ENCODE results near the gene PPARD. TPM values are rescaled to one million over a fixed set of nuclear protein-coding genes. Genes with fewer than 3 reads are reported as not detected.

Gene PPARD
- polyA plus RNA-seq, 4 donors, result 7.8 to 29.4 (median 13.8) TPM

DNA sequence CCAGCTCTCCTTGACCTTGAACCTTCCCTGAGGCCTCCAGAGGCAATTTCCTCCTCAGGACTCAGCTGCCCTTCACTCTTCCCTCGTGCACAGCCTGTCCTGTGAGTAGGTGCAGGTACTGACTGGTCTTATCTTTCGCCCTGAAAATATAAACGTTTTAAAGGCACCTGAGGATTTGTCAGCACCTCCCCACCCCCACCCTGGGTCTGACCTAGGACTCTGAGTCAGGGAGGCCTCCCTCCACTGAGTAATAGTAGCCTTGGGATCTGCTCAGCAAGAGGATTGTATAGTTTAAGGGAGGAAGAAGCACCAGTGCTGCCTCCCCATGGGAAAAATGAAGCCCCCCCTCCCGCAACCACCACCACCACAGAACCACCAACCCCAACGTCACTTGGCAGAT lies 54.6 kb downstream of the PPARD start:
- peaks cover 3 to 24% (median 21%) of the 10 kb centered on the region in 3 donors for H3K4me1 ChIP-seq (ENCODE audit: control insufficient read depth in 3 of 3, insufficient read depth in 2 of 3, low read depth in 1 of 3, low read length in 2 of 3)
- no peak overlapping the region for H3K4me3 ChIP-seq (ENCODE audit: low read depth in 1 of 3, low read length in 3 of 3)
- no peaks in the 10 kb centered on the region for H3K27me3 ChIP-seq (ENCODE audit: control insufficient read depth in 3 of 3, insufficient read depth in 3 of 3, low read length in 3 of 3)
- WGBS, 3 donors, result 44 to 73% (median 59%) methylated on average over 5 of the region's 5 CpGs
- peak overlapping the region in 1 of 3 donors; percentile 79 for H3K27ac ChIP-seq (ENCODE audit: low read depth in 1 of 3, low read length in 2 of 3)
- no peak for FAIRE-seq
- H3K36me3 ChIP-seq (ENCODE audit: control insufficient read depth in 3 of 3, insufficient read depth in 2 of 3, low read depth in 1 of 3, low read length in 3 of 3), result peaks cover 0 to 23% (median 0%) of the 10 kb centered on the region in 3 donors
- peak; percentile 75 to 88 for DNase-seq
- H3K9me3 ChIP-seq (ENCODE audit: control insufficient read depth in 2 of 2, insufficient read depth in 1 of 2, low read depth in 1 of 2, low read length in 1 of 2), result no peaks in the 10 kb centered on the region

DNA sequence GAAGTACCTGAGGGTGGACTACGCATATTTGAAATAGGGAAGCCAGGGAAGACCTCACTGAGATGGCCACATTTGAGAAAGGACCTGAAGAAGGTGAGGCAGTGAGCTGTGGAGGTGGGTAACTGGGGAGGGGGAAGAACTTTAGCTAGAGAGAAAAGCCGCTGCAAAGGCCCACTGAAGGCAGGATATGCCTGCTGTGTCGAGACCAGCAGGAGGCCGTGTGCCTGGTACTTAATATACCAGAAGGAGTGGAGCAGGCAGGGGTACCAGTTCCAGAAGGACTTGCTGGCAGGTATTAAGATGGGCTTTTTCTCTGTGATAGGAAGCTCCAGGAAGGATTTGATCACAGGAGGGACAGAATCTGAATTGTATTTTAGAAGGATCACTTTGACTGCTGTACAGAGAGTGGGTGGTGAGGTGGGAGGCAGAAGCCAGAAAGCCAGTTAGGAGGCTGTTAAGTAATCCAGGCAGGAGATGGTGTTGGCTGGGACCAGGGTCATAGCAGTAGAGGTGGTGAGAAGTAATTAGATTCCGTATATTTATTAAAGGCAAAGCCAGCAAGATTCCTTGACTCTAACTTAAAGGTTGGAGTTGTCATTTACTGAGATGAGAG lies 55.6 kb downstream of the PPARD start:
- DNase-seq (no peak), FAIRE-seq (no peak)
- Histone ChIP-seq H3K27me3 (ENCODE audit: control insufficient read depth in 3 of 3, insufficient read depth in 3 of 3, low read length in 3 of 3) (no peaks in the 10 kb centered on the region), H3K9me3 (ENCODE audit: control insufficient read depth in 2 of 2, insufficient read depth in 1 of 2, low read depth in 1 of 2, low read length in 1 of 2) (no peaks in the 10 kb centered on the region), H3K4me1 (ENCODE audit: control insufficient read depth in 3 of 3, insufficient read depth in 2 of 3, low read depth in 1 of 3, low read length in 2 of 3) (peaks cover 3 to 30% (median 25%) of the 10 kb centered on the region in 3 donors), H3K27ac (ENCODE audit: low read depth in 1 of 3, low read length in 2 of 3) (peak overlapping the region in 1 of 3 donors; percentile 79), H3K36me3 (ENCODE audit: control insufficient read depth in 3 of 3, insufficient read depth in 2 of 3, low read depth in 1 of 3, low read length in 3 of 3) (peaks cover 0 to 20% (median 0%) of the 10 kb centered on the region in 3 donors), H3K4me3 (ENCODE audit: low read depth in 1 of 3, low read length in 3 of 3) (no peak overlapping the region)
- 94 to 95% (median 95%) methylated on average over 5 of the region's 5 CpGs for WGBS, 3 donors

DNA sequence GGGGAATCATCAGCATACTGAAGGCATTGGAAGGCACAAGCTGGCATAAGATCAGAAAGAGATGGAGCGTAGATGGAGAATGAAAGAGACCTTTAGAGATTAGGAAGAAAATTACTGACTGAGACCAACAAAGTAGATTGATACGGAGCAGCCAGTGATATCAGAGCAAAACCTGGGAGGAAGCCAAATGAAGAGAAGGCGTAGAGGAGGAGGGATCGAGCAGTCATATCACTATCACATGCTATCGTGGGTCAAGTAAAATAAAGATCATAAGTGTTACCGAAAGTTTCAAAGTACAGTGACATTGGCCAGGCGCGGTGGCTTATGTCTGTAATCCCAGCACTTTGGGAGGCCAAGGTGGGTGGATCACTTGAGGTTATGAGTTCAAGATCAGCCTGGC lies 56.2 kb downstream of the PPARD start:
- no peaks in the 10 kb centered on the region for H3K9me3 ChIP-seq (ENCODE audit: control insufficient read depth in 2 of 2, insufficient read depth in 1 of 2, low read depth in 1 of 2, low read length in 1 of 2)
- DNase-seq (peak in 1 of 2 donors; percentile 86), FAIRE-seq (no peak)
- peaks cover under 1 to 32% (median 25%) of the 10 kb centered on the region in 3 donors for H3K4me1 ChIP-seq (ENCODE audit: control insufficient read depth in 3 of 3, insufficient read depth in 2 of 3, low read depth in 1 of 3, low read length in 2 of 3)
- H3K27ac ChIP-seq (ENCODE audit: low read depth in 1 of 3, low read length in 2 of 3), result peak overlapping the region in 1 of 3 donors; percentile 79
- H3K36me3 ChIP-seq (ENCODE audit: control insufficient read depth in 3 of 3, insufficient read depth in 2 of 3, low read depth in 1 of 3, low read length in 3 of 3), result peaks cover 0 to 19% (median 0%) of the 10 kb centered on the region in 3 donors
- H3K4me3 ChIP-seq (ENCODE audit: low read depth in 1 of 3, low read length in 3 of 3), result no peak overlapping the region
- no peaks in the 10 kb centered on the region for H3K27me3 ChIP-seq (ENCODE audit: control insufficient read depth in 3 of 3, insufficient read depth in 3 of 3, low read length in 3 of 3)
- WGBS, 3 donors, result 25 to 75% (median 56%) methylated on average over 8 of the region's 8 CpGs

DNA sequence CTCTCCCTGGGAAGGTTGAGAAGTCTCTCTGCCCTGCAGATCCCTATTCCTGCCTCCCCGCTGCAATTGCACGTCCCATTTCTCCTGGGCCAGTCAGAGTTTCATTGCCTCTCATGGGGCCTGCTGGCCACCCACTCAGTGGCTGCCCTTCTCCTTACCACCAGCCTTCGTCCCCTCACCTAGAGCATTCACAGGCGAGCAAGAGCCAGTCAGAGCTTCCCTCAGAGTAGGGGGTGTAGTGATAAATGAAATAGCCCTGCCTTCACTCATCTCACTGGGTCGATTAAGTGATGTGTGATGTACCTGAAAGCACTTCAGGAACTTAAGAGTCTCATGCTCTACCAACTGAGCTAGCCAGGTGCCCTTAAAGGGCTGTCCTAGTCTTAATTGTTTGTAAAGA lies 57.8 kb downstream of the PPARD start:
- no peak overlapping the region for H3K27ac ChIP-seq (ENCODE audit: low read depth in 1 of 3, low read length in 2 of 3)
- H3K36me3 ChIP-seq (ENCODE audit: control insufficient read depth in 3 of 3, insufficient read depth in 2 of 3, low read depth in 1 of 3, low read length in 3 of 3), result peaks cover 0 to 24% (median 0%) of the 10 kb centered on the region in 3 donors
- H3K4me1 ChIP-seq (ENCODE audit: control insufficient read depth in 3 of 3, insufficient read depth in 2 of 3, low read depth in 1 of 3, low read length in 2 of 3), result peaks cover 0 to 32% (median 25%) of the 10 kb centered on the region in 3 donors
- H3K9me3 ChIP-seq (ENCODE audit: control insufficient read depth in 2 of 2, insufficient read depth in 1 of 2, low read depth in 1 of 2, low read length in 1 of 2), result no peaks in the 10 kb centered on the region
- 92 to 98% (median 96%) methylated on average over 5 of the region's 5 CpGs for WGBS, 3 donors
- FAIRE-seq (no peak), DNase-seq (no peak)
- H3K4me3 ChIP-seq (ENCODE audit: low read depth in 1 of 3, low read length in 3 of 3), result no peak overlapping the region
- H3K27me3 ChIP-seq (ENCODE audit: control insufficient read depth in 3 of 3, insufficient read depth in 3 of 3, low read length in 3 of 3), result no peaks in the 10 kb centered on the region

DNA sequence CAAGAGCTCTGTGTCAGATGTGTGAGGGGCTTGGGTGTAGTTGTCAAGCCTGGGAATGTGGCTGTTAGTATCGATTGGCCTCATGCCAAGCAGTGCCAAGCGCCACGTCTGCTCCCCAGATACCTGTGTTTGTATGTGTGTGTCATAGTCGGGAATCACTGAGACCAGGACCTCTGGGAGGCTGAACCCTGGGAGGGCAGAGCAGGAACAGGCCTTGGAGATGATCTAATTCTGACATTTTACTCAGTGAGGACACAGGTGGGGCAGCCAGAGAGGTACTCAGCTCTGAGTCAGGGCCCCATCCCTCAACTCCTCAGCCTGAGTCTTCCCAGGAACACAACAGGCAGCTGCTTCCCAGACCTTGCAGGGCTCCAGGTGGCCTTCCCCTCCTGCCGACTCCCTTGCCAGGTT lies 58.5 kb downstream of the PPARD start:
- Histone ChIP-seq H3K36me3 (ENCODE audit: control insufficient read depth in 3 of 3, insufficient read depth in 2 of 3, low read depth in 1 of 3, low read length in 3 of 3) (peaks cover 0 to 24% (median 0%) of the 10 kb centered on the region in 3 donors), H3K4me1 (ENCODE audit: control insufficient read depth in 3 of 3, insufficient read depth in 2 of 3, low read depth in 1 of 3, low read length in 2 of 3) (peaks cover 0 to 32% (median 25%) of the 10 kb centered on the region in 3 donors), H3K4me3 (ENCODE audit: low read depth in 1 of 3, low read length in 3 of 3) (no peak overlapping the region), H3K9me3 (ENCODE audit: control insufficient read depth in 2 of 2, insufficient read depth in 1 of 2, low read depth in 1 of 2, low read length in 1 of 2) (no peaks in the 10 kb centered on the region), H3K27ac (ENCODE audit: low read depth in 1 of 3, low read length in 2 of 3) (no peak overlapping the region), H3K27me3 (ENCODE audit: control insufficient read depth in 3 of 3, insufficient read depth in 3 of 3, low read length in 3 of 3) (no peaks in the 10 kb centered on the region)
- FAIRE-seq (no peak), DNase-seq (peak in 1 of 2 donors; percentile 80)
- 16 to 65% (median 32%) methylated on average over 5 of the region's 5 CpGs for WGBS, 3 donors

DNA sequence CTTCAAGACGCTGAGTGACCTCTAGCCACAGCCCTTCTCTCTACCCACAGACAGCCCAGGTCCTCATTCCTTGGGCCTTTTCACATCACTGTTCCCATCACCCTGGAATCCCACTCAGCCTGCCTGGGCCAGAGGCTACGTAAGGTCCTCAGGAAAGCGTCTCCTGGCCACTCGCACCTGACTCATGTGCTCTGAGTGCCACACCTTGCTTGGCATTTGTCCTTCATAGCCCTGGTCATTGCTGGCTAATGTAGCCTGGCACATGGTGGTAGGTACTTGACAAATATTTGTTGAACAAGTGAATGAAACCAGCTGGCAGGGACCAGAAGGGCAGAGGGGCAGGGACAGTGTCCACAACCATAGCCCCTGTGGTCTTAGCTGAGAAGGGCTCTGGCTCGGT lies 59.2 kb downstream of the PPARD start:
- DNase-seq, result no peak
- H3K4me1 ChIP-seq (ENCODE audit: control insufficient read depth in 3 of 3, insufficient read depth in 2 of 3, low read depth in 1 of 3, low read length in 2 of 3), result peaks cover 0 to 32% (median 25%) of the 10 kb centered on the region in 3 donors
- no peaks in the 10 kb centered on the region for H3K9me3 ChIP-seq (ENCODE audit: control insufficient read depth in 2 of 2, insufficient read depth in 1 of 2, low read depth in 1 of 2, low read length in 1 of 2)
- H3K27ac ChIP-seq (ENCODE audit: low read depth in 1 of 3, low read length in 2 of 3), result no peak overlapping the region
- FAIRE-seq, result no peak
- WGBS, 3 donors, result 91 to 94% (median 92%) methylated on average over 5 of the region's 5 CpGs
- H3K4me3 ChIP-seq (ENCODE audit: low read depth in 1 of 3, low read length in 3 of 3), result no peak overlapping the region
- peaks cover 0 to 24% (median 0%) of the 10 kb centered on the region in 3 donors for H3K36me3 ChIP-seq (ENCODE audit: control insufficient read depth in 3 of 3, insufficient read depth in 2 of 3, low read depth in 1 of 3, low read length in 3 of 3)
- H3K27me3 ChIP-seq (ENCODE audit: control insufficient read depth in 3 of 3, insufficient read depth in 3 of 3, low read length in 3 of 3), result no peaks in the 10 kb centered on the region

DNA sequence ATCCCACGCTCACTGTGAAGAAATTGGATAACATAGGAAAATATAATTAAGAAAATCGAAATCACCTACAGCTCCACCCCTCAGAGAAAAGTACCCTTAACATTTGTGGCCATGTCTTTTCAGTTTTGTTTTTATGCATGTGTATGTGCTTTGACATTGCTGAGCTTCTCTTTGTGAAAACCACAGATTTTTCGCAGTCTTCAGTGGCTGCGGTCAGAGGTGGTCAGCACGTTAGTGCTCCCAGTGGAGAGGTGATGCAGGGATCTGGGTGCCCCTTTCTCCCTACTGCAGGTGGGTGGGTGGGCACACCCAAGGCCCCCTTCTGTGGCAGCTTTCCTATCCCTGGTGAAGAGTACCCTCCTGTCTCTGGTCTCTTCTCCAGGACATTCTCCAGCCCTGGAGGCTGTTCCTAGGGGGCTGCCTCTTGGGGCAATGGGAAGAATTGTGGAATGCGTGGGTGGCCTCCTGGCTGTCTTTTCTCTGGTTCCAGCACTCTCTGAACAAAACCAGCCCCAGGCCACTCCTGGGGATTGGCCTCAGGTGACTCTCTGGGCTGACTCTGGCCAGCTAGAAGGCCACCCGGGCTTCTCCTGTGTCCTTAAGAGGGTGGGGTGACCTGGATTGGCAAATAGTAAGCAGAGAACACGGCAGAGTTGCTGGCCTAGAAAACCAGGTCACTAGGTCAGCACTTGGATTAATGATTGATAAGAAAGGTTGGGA lies 59.9 kb downstream of the PPARD start:
- DNase-seq (peak; percentile 41 to 65), FAIRE-seq (no peak)
- peaks cover 0 to 27% (median 0%) of the 10 kb centered on the region in 3 donors for H3K36me3 ChIP-seq (ENCODE audit: control insufficient read depth in 3 of 3, insufficient read depth in 2 of 3, low read depth in 1 of 3, low read length in 3 of 3)
- H3K9me3 ChIP-seq (ENCODE audit: control insufficient read depth in 2 of 2, insufficient read depth in 1 of 2, low read depth in 1 of 2, low read length in 1 of 2), result no peaks in the 10 kb centered on the region
- no peak overlapping the region for H3K4me3 ChIP-seq (ENCODE audit: low read depth in 1 of 3, low read length in 3 of 3)
- no peak overlapping the region for H3K27ac ChIP-seq (ENCODE audit: low read depth in 1 of 3, low read length in 2 of 3)
- 66 to 73% (median 68%) methylated on average over 8 of the region's 8 CpGs for WGBS, 3 donors
- peaks cover 0 to 30% (median 21%) of the 10 kb centered on the region in 3 donors for H3K4me1 ChIP-seq (ENCODE audit: control insufficient read depth in 3 of 3, insufficient read depth in 2 of 3, low read depth in 1 of 3, low read length in 2 of 3)
- H3K27me3 ChIP-seq (ENCODE audit: control insufficient read depth in 3 of 3, insufficient read depth in 3 of 3, low read length in 3 of 3), result no peaks in the 10 kb centered on the region

DNA sequence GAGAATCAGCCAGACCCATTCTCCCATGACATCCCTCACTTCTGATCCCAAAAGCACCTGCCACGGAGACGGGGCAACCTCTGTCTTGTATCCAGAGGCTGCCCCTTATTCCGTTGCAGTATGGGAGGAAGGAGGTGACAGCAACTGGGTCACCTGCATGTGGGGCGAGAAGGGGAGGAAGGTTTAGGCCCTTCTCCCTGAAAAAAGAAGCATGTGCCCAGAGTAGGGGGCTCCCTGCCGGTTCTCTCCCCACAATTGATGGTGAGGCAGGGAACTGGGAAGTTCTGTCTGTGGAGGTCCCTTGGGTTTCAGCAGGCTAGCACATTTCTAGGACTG lies 60.5 kb downstream of the PPARD start:
- WGBS, 3 donors, result 56 to 82% (median 68%) methylated on average over 5 of the region's 5 CpGs
- no peak overlapping the region for H3K27ac ChIP-seq (ENCODE audit: low read depth in 1 of 3, low read length in 2 of 3)

More for the DNA sequence above, 60.5 kb downstream of the PPARD start:
- Histone ChIP-seq H3K9me3 (ENCODE audit: control insufficient read depth in 2 of 2, insufficient read depth in 1 of 2, low read depth in 1 of 2, low read length in 1 of 2) (no peaks in the 10 kb centered on the region), H3K27me3 (ENCODE audit: control insufficient read depth in 3 of 3, insufficient read depth in 3 of 3, low read length in 3 of 3) (no peaks in the 10 kb centered on the region), H3K4me1 (ENCODE audit: control insufficient read depth in 3 of 3, insufficient read depth in 2 of 3, low read depth in 1 of 3, low read length in 2 of 3) (peaks cover 0 to 25% (median 18%) of the 10 kb centered on the region in 3 donors), H3K4me3 (ENCODE audit: low read depth in 1 of 3, low read length in 3 of 3) (no peak overlapping the region), H3K36me3 (ENCODE audit: control insufficient read depth in 3 of 3, insufficient read depth in 2 of 3, low read depth in 1 of 3, low read length in 3 of 3) (peaks cover 0 to 24% (median 0%) of the 10 kb centered on the region in 3 donors)
- no peak for FAIRE-seq
- no peak for DNase-seq

Data from small intestine (tissue), 7 donors.